ENCODE data around the gene PEAK1.

The PEAK1 gene

GRCh38 chr15:77122576-77122975 is 297.3 kb downstream of the PEAK1 start:
- no peak for DNase-seq (ENCODE audit: extremely low read depth, low read depth)
- no peak for TF ChIP-seq CTCF (IDR thresholded peaks at IDR 0.05; ENCODE audit: low read depth, low read length, missing control alignments)
- H3K4me3 ChIP-seq (replicated peaks; ENCODE audit: low read depth, low read length): no peak overlapping the region

GRCh38 chr15:77121599-77121998 is 298.3 kb downstream of the PEAK1 start:
- no peak for TF ChIP-seq CTCF (IDR thresholded peaks at IDR 0.05; ENCODE audit: low read depth, low read length, missing control alignments)
- no peak for DNase-seq (ENCODE audit: extremely low read depth, low read depth)
- H3K4me3 ChIP-seq (replicated peaks; ENCODE audit: low read depth, low read length): no peak overlapping the region

- no peak for TF ChIP-seq CTCF (IDR thresholded peaks at IDR 0.05; ENCODE audit: low read depth, low read length, missing control alignments)
- no peak overlapping the region for H3K4me3 ChIP-seq (replicated peaks; ENCODE audit: low read depth, low read length)
- no peak for DNase-seq (ENCODE audit: extremely low read depth, low read depth)
Observed at GRCh38 chr15:77120576-77120975, 299.3 kb downstream of the PEAK1 start.

GRCh38 chr15:77119446-77119845 is 300.5 kb downstream of the PEAK1 start:
- TF ChIP-seq CTCF (IDR thresholded peaks at IDR 0.05; ENCODE audit: low read depth, low read length, missing control alignments): no peak
- no peak for DNase-seq (ENCODE audit: extremely low read depth, low read depth)
- H3K4me3 ChIP-seq (replicated peaks; ENCODE audit: low read depth, low read length): no peak overlapping the region

- DNase-seq (ENCODE audit: extremely low read depth, low read depth): peak; percentile 63
Observed at GRCh38 chr15:77118882-77119321, 301.0 kb downstream of the PEAK1 start.

GRCh38 chr15:77115179-77115578 is 304.7 kb downstream of the PEAK1 start:
- no peak overlapping the region for H3K4me3 ChIP-seq (replicated peaks; ENCODE audit: low read depth, low read length)
- DNase-seq (ENCODE audit: extremely low read depth, low read depth): no peak
- no peak for TF ChIP-seq CTCF (IDR thresholded peaks at IDR 0.05; ENCODE audit: low read depth, low read length, missing control alignments)

More at GRCh38 chr15:77118882-77119321, 301.0 kb downstream of the PEAK1 start:
- H3K4me3 ChIP-seq (replicated peaks; ENCODE audit: low read depth, low read length): no peak overlapping the region
- TF ChIP-seq CTCF (IDR thresholded peaks at IDR 0.05; ENCODE audit: low read depth, low read length, missing control alignments): peak; percentile 76

- TF ChIP-seq CTCF (IDR thresholded peaks at IDR 0.05; ENCODE audit: low read depth, low read length, missing control alignments): no peak
- DNase-seq (ENCODE audit: extremely low read depth, low read depth): no peak
- no peak overlapping the region for H3K4me3 ChIP-seq (replicated peaks; ENCODE audit: low read depth, low read length)
Observed at GRCh38 chr15:77112838-77113504, 306.9 kb downstream of the PEAK1 start.

All from HFF-Myc (cell line).